H1 (cell line): ENCODE measurements around the gene WNT7A.

ENCODE experiments used
- CBX5 ChIP-seq: fragments of 300-800, 300-1000 bp; sonication (generic); IDR thresholded peaks from 2 replicates; pipeline ENCODE4 v1.7.1; 2016; ENCODE audit warnings: antibody characterized with exemption, low read length, low read depth
- CHD1 ChIP-seq: IDR thresholded peaks from 2 replicates; pipeline ENCODE4 v1.6.1; 2012; ENCODE audit warnings: low read depth, low read length, improper control_type of control experiment
- EGR1 ChIP-seq: IDR thresholded peaks from 2 replicates; pipeline ENCODE4 v1.6.1; 2011; ENCODE audit warnings: low read depth, low read length, borderline replicate concordance
- EP300 ChIP-seq, 2 experiments: IDR thresholded peaks; 1 replicate in 1 of 2; 2 replicates in 1 of 2; pipeline ENCODE4 v1.6.1; 2011 to 2012; ENCODE audit warnings: low read depth in 2 of 2, low read length in 2 of 2, mild to moderate bottlenecking in 2 of 2, borderline replicate concordance in 1 of 2, inconsistent platforms in 1 of 2, moderate library complexity in 1 of 2
- FOSL1 ChIP-seq: IDR thresholded peaks from 2 replicates; pipeline ENCODE4 v1.6.1; 2011; ENCODE audit warnings: mild to moderate bottlenecking, low read depth, low read length, moderate library complexity; ENCODE audit not compliant: insufficient read depth
- GABPA ChIP-seq: IDR thresholded peaks from 2 replicates; pipeline ENCODE4 v1.6.1; 2011; ENCODE audit warnings: mild to moderate bottlenecking, low read length, moderate library complexity, borderline replicate concordance; ENCODE audit not compliant: insufficient read depth
- JUND ChIP-seq: IDR thresholded peaks from 2 replicates; pipeline ENCODE4 v1.6.1; 2011; ENCODE audit warnings: mild to moderate bottlenecking, improper control_type of control experiment, low read length
- KDM1A ChIP-seq: fragments of 200-600, 300-600 bp; sonication (generic); IDR thresholded peaks from 2 replicates; pipeline ENCODE4 v1.7.1; 2016; ENCODE audit warnings: mild to moderate bottlenecking, low read length, borderline replicate concordance
- POLR2A ChIP-seq, 2 experiments: IDR thresholded peaks; 1 replicate in 1 of 2; 2 replicates in 1 of 2; pipeline ENCODE4 v1.6.1; 2011; ENCODE audit warnings: low read depth in 2 of 2, low read length in 2 of 2, mild to moderate bottlenecking in 2 of 2; ENCODE audit errors: control extremely low read depth in 1 of 2
- RAD21 ChIP-seq, 2 experiments: IDR thresholded peaks in 1 of 2; conservative IDR thresholded peaks in 1 of 2; 2 replicates each; pipeline ENCODE4 v1.6.1; 2011; ENCODE audit warnings: low read depth in 2 of 2, low read length in 2 of 2, improper control_type of control experiment in 1 of 2, inconsistent platforms in 1 of 2, mild to moderate bottlenecking in 1 of 2, moderate library complexity in 1 of 2
- SP2 ChIP-seq: IDR thresholded peaks from 2 replicates; pipeline ENCODE4 v1.6.1; 2012; ENCODE audit warnings: mild to moderate bottlenecking, low read length, inconsistent platforms
- TEAD4 ChIP-seq: IDR thresholded peaks from 2 replicates; pipeline ENCODE4 v1.6.1; 2012; ENCODE audit warnings: low read depth, low read length, inconsistent platforms, mixed read lengths
- TF ChIP-seq, protein P1 (sequence below), 3 experiments: IDR thresholded peaks; 1 replicate in 2 of 3; 2 replicates in 1 of 3; pipeline versions ENCODE4 v1.5.1 to v1.6.1; 2011; ENCODE audit warnings: low read length in 3 of 3, mild to moderate bottlenecking in 3 of 3, inconsistent platforms in 2 of 3, low read depth in 1 of 3, moderate library complexity in 1 of 3; ENCODE audit not compliant: insufficient read depth in 1 of 3; ENCODE audit errors: control extremely low read depth in 1 of 3
- TF ChIP-seq, protein P2 (sequence below): IDR thresholded peaks from 2 replicates; pipeline ENCODE4 v1.6.1; 2011; ENCODE audit warnings: low read length, improper control_type of control experiment

DNA sequence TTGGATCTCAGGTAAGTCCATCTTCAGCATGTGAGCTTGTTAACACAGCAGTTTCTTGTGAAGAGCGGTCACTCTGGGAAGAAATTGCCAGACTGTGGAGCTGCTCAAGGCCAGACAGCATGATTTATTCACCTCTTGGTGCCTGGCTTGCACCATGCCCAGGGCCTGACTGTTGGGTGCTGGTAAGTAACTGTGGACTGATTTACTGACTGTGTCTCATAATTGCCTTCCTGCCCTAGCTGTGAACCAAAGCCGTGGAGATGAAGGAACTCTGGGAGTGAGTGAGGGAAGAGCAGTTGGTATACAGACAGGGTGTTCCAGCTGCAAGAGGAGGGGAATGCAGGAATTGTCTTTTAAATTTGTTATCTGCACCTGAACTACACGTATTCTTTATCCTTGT lies 18.5 kb upstream of the WNT7A start:
- TF ChIP-seq EGR1 (no peak), POLR2A (IDR thresholded peaks at IDR 0.05; ENCODE audit: control extremely low read depth in 1 of 2, low read depth in 2 of 2, low read length in 2 of 2) (no peak), TEAD4 (no peak), JUND (no peak), FOSL1 (no peak), KDM1A (no peak), CBX5 (no peak), GABPA (no peak), RAD21 (IDR thresholded peaks at IDR 0.05 in 1 of 2, conservative IDR thresholded peaks at IDR 0.05 in 1 of 2; ENCODE audit: low read depth in 2 of 2, low read length in 2 of 2) (no peak), CHD1 (no peak), EP300 (IDR thresholded peaks at IDR 0.05; ENCODE audit: borderline replicate concordance in 1 of 2, low read depth in 2 of 2, low read length in 2 of 2) (no peak), SP2 (no peak)
- TF ChIP-seq, protein P1, sequence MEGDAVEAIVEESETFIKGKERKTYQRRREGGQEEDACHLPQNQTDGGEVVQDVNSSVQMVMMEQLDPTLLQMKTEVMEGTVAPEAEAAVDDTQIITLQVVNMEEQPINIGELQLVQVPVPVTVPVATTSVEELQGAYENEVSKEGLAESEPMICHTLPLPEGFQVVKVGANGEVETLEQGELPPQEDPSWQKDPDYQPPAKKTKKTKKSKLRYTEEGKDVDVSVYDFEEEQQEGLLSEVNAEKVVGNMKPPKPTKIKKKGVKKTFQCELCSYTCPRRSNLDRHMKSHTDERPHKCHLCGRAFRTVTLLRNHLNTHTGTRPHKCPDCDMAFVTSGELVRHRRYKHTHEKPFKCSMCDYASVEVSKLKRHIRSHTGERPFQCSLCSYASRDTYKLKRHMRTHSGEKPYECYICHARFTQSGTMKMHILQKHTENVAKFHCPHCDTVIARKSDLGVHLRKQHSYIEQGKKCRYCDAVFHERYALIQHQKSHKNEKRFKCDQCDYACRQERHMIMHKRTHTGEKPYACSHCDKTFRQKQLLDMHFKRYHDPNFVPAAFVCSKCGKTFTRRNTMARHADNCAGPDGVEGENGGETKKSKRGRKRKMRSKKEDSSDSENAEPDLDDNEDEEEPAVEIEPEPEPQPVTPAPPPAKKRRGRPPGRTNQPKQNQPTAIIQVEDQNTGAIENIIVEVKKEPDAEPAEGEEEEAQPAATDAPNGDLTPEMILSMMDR (IDR thresholded peaks at IDR 0.05; ENCODE audit: control extremely low read depth in 1 of 3, insufficient read depth in 1 of 3, low read depth in 1 of 3, low read length in 3 of 3), result no peak
- TF ChIP-seq, protein P2, sequence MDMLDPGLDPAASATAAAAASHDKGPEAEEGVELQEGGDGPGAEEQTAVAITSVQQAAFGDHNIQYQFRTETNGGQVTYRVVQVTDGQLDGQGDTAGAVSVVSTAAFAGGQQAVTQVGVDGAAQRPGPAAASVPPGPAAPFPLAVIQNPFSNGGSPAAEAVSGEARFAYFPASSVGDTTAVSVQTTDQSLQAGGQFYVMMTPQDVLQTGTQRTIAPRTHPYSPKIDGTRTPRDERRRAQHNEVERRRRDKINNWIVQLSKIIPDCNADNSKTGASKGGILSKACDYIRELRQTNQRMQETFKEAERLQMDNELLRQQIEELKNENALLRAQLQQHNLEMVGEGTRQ, result no peak
